ENCODE results near the gene SRP68. TPM values are rescaled to one million over a fixed set of nuclear protein-coding genes. Genes with fewer than 3 reads are reported as not detected.
"Not testable (repeated sequence)": the region's sequence is repeated elsewhere in the genome, so short reads cannot be mapped to it uniquely, and the experiment has no call there.

SRP68 gene
- total RNA-seq, 1 donor from 2014 or later: 86.7 TPM

DNA sequence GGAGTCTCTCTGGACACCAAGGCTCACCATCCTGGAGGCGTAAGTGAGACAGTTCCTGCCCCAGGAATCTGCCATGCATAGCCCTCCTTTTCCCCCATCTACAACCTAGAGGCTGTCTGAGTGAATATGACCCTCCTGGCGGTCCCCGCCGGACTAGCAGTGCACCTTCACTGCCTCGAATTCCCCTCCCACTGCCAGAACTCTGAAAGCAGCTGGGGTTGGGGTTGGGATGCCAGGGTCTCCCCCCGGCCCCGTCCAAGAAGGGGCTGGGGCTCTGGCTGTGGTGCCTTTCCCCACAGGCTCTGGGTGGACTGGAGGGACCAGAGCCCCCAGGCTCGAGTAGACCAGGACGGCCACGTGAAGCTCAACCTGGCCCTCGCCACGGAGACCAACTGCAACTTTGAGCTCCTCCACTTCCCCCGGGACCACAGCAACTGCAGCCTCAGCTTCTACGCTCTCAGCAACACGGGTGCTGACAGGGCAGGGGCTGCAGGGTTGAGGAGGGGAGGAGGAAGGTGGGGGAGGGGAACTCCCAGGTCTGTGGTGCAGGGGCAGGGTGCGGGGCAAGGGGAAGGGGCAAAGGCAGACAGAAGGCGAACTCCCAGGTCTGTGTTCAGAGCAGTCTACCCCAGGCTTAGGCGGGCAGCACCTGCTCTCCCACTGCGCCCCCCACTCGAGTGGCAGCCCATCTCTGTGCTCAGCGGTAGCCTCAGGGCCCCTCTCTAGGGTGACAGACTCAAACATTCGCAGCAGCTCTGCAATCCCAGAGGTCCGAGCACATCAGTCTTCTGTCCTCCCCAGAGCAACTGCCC, 7.8 kb upstream of the SRP68 start:
- H3K4me1 Mint-ChIP-seq (ENCODE audit: unreplicated experiment): peaks cover 12% of the 10 kb centered on the region
- TF ChIP-seq, protein P1, sequence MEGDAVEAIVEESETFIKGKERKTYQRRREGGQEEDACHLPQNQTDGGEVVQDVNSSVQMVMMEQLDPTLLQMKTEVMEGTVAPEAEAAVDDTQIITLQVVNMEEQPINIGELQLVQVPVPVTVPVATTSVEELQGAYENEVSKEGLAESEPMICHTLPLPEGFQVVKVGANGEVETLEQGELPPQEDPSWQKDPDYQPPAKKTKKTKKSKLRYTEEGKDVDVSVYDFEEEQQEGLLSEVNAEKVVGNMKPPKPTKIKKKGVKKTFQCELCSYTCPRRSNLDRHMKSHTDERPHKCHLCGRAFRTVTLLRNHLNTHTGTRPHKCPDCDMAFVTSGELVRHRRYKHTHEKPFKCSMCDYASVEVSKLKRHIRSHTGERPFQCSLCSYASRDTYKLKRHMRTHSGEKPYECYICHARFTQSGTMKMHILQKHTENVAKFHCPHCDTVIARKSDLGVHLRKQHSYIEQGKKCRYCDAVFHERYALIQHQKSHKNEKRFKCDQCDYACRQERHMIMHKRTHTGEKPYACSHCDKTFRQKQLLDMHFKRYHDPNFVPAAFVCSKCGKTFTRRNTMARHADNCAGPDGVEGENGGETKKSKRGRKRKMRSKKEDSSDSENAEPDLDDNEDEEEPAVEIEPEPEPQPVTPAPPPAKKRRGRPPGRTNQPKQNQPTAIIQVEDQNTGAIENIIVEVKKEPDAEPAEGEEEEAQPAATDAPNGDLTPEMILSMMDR (conservative IDR thresholded peaks at IDR 0.05): peak; percentile 55
- peaks cover 5% of the 10 kb centered on the region for H3K36me3 Mint-ChIP-seq
- H3K4me3 Mint-ChIP-seq: no peak overlapping the region
- H3K9me3 Mint-ChIP-seq: no peaks in the 10 kb centered on the region
- H3K27ac Mint-ChIP-seq: no peak overlapping the region
- DNase-seq (ENCODE audit: extremely low spot score, unreplicated experiment): no peak
- peaks cover 62% of the 10 kb centered on the region for H3K27me3 Mint-ChIP-seq

DNA sequence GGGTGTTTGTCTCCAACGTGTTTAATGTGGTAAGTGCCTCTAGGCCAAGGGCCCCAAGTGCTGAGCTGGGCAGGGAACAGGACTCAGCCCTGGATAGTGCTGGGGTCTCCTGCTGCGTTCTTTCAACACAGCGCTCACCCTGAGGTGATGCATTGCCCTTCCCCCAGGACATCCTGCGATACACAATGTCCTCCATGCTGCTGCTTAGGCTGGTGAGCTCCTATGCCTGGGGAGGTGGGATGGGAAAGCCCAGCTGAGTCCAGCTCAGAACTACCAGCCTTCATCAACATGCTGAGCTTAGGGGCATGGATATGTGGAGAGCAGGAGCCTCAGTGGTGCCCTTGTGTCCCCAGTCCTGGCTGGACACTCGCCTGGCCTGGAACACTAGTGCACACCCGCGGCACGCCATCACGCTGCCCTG, 7.2 kb upstream of the SRP68 start:
- H3K27ac Mint-ChIP-seq: no peak overlapping the region
- TF ChIP-seq, protein P1 (conservative IDR thresholded peaks at IDR 0.05): no peak
- peaks cover 2% of the 10 kb centered on the region for H3K36me3 Mint-ChIP-seq
- peaks cover 68% of the 10 kb centered on the region for H3K27me3 Mint-ChIP-seq
- no peaks in the 10 kb centered on the region for H3K9me3 Mint-ChIP-seq
- no peak overlapping the region for H3K4me3 Mint-ChIP-seq
- DNase-seq (ENCODE audit: extremely low spot score, unreplicated experiment): no peak
- peaks cover 16% of the 10 kb centered on the region for H3K4me1 Mint-ChIP-seq (ENCODE audit: unreplicated experiment)

DNA sequence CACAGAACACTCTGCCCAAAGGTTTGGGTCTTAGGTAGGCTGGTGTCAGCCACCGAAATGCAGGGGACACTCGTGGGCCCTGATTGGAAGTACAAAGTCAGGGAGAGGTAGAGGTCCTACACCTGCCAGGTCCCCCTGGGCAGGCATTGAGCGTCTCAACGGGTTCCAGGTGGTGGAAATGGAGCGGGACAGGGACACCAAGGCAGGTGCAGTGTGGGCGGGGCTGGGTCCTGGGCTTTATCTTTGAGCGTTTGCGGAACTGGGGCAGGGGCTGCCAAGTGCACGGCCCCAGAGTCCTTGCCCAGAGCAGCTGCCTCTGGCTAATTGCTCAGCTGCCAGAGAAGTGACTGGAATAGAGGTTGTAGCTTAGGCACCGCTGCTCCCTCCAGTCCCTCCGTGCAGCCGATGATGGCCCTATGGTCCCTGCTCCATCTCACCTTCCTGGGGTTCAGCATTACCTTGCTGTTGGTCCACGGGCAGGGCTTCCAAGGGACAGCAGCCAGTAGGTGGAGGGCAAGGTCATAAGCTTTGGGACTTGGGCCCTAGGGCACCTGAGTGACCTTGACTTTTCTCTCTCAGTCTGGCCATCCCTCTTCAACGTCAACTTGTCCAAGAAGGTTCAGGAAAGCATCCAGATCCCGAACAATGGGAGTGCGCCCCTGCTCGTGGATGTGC, 6.7 kb upstream of the SRP68 start, which contains the start of gene ZACN:
Gene ZACN (plus strand): TSS at position 323 of the 675 bp plus-strand sequence. CDS start 83 bp downstream, at position 406.
- Mint-ChIP-seq H3K4me3 (peak within 1 kb of the TSS; percentile 49), H3K27ac (peak within 1 kb of the TSS; percentile 43)

DNA sequence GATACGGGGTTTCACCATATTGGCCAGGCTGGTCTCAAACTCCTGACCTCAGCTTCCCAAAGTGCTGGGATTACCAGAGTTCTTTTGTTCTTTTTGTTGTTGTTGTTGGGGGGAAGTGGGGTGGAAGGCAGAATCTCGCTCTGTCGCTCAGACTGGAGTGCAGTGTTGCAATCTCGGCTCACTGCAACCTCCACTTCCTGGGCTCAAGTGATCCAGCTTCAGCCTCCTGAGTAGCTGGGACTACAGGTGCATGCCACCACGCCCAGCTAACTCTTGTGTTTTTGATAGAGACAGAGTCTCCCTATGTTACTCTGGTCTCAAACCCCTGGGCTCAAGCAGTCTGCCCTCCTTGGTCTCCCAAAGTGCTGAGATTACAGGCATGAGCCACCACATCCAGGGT, 6.1 kb upstream of the SRP68 start:
- Mint-ChIP-seq H3K27me3 (peaks cover 78% of the 10 kb centered on the region), H3K4me1 (ENCODE audit: unreplicated experiment) (peaks cover 16% of the 10 kb centered on the region)

More for the DNA sequence above, 6.7 kb upstream of the SRP68 start, which contains the start of gene ZACN:
- H3K27me3 Mint-ChIP-seq: peaks cover 71% of the 10 kb centered on the region
- no peaks in the 10 kb centered on the region for H3K9me3 Mint-ChIP-seq
- TF ChIP-seq, protein P1 (conservative IDR thresholded peaks at IDR 0.05): no peak
- H3K4me1 Mint-ChIP-seq (ENCODE audit: unreplicated experiment): peaks cover 16% of the 10 kb centered on the region
- no peaks in the 10 kb centered on the region for H3K36me3 Mint-ChIP-seq
- DNase-seq (ENCODE audit: extremely low spot score, unreplicated experiment): no peak

DNA sequence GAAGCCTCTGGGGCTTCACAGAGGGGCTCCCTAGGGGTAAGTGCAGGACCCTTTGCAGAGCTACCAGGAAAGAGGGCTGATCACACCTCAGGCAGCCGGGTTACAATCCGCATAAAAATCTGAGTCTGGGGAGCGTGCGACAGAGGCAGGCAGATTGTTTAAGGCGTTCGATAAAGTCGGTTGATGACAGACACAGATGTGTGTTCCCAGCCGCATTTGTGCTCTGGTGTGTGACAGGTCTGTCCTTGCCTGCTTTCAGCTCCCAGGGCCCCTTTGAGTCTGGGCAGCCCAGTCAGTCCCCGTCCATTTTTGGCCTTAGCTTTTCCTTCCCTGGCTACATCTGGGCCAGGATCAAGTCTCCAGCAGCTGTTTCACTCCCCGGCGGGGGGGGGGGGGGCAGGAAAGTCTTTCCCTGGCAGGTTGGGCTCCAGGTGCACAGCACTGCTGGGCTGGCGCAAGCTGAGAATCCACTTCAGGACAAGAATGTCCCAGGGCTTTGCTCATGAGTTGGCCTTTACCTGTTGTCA, 5.3 kb upstream of the SRP68 start:
- peaks cover 13% of the 10 kb centered on the region for H3K4me1 Mint-ChIP-seq (ENCODE audit: unreplicated experiment)
- no peak overlapping the region for H3K4me3 Mint-ChIP-seq
- no peaks in the 10 kb centered on the region for H3K36me3 Mint-ChIP-seq
- peaks cover 78% of the 10 kb centered on the region for H3K27me3 Mint-ChIP-seq
- H3K9me3 Mint-ChIP-seq: no peaks in the 10 kb centered on the region
- TF ChIP-seq, protein P1 (conservative IDR thresholded peaks at IDR 0.05): no peak
- no peak overlapping the region for H3K27ac Mint-ChIP-seq
- no peak for DNase-seq (ENCODE audit: extremely low spot score, unreplicated experiment)

More for the DNA sequence above, 6.1 kb upstream of the SRP68 start:
- H3K27ac Mint-ChIP-seq: peak overlapping the region; percentile 43
- not testable (repeated sequence) for H3K36me3 Mint-ChIP-seq; DNase-seq (ENCODE audit: extremely low spot score, unreplicated experiment); H3K9me3 Mint-ChIP-seq
- peak overlapping the region; percentile 49 for H3K4me3 Mint-ChIP-seq
